GM19351 (cell line): ENCODE data around the gene CPAMD8.
"Not testable (repeated sequence)": the region's sequence is repeated elsewhere in the genome, so short reads cannot be mapped to it uniquely, and the experiment has no call there.

Source experiments
- ATAC-seq: cut with Tn5 transposase; IDR thresholded peaks from one replicate; pipeline ENCODE4 v1.9.1; 2021; ENCODE audit warnings: mild to moderate bottlenecking, moderate library complexity; ENCODE audit not compliant: unreplicated experiment

Gene CPAMD8

DNA sequence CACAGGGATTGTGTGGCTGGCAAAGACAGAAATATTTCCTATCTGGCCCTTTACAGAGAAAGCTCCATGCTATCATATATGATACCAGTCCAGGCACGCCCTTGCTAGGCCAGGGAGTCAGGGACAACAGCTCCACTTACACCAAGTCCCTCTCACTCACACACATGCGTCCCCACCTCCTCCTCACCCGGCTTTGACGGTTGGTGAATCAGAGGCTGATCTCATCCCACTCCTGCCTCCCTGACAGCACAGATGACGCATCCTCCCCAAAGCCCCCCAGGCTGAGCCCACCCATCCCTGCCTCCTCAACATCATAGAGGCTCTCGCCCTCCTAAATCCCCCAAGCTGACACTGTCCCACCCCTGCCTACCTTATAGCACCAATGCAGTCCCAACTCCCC, 75.1 kb downstream of the CPAMD8 start:
- no peak for ATAC-seq

DNA sequence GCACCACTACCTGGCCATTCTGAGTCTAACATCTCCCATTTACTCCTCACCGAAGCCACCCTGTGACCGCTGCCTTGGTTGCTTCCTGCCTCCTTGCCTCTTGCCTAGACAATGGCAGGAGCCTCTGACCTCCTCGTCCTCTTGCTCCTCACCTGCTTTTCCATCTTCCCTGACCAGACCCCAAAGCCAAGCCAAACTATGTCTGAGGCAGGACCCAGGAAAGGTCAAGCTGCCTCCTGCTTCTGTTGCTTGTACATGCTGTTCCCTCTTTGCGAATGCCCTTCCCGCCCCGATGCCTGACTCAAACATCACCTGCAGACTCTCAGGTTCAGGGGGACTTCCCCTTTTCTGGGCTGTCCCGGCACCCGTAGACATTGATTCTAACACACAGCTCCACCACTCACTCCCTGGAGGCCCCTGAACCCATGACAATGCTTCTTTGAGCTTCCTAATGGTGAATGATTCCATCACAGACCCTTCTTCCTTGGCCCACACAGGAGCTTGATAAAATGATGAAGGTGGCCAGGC, 77.0 kb downstream of the CPAMD8 start:
- no peak for ATAC-seq

DNA sequence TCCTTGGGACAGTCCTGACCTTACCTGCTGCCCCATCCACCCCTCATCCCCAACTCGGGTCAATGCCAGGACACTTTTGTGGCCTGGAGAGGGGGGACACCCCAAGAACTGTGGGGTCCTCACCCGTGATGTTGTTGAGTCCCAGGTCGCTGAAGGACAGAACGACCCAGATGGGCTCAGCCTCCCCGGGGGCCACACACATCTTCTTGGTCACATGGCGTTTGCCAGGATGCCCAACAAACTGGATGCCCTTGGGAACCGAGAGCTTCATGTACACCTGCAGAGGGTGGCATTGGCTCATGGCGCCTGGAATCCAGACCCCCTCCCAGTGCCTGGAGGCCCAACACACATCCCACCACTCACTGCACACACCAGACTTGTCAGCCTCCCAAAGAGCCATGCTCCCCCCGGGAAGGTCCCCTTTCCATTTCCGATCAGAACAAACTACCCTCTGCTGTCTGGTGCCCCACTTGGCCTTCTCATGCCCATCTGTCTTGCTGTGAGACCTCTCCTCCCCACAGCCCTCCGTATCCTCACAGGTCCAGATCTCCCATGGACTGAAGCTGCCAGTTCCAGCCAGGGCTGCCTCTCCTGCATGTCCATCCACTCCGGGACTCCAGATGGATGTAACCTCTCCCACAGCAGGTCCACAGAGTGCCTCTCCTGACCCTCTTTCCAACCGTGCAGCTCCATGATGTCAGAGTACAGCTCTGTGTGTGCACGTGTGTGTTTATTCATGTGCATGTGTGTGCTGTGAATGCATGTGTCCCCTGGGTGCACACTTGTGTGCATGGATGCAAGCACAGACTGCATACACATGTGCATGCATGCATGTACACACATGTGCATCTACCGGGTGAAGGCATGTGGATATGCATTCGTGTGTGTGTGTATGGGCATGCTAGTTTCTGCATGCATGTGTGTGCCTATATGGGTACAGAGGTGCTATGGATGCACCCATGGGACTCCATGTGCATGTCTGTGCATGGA, 79.4 kb downstream of the CPAMD8 start:
- ATAC-seq: no peak

DNA sequence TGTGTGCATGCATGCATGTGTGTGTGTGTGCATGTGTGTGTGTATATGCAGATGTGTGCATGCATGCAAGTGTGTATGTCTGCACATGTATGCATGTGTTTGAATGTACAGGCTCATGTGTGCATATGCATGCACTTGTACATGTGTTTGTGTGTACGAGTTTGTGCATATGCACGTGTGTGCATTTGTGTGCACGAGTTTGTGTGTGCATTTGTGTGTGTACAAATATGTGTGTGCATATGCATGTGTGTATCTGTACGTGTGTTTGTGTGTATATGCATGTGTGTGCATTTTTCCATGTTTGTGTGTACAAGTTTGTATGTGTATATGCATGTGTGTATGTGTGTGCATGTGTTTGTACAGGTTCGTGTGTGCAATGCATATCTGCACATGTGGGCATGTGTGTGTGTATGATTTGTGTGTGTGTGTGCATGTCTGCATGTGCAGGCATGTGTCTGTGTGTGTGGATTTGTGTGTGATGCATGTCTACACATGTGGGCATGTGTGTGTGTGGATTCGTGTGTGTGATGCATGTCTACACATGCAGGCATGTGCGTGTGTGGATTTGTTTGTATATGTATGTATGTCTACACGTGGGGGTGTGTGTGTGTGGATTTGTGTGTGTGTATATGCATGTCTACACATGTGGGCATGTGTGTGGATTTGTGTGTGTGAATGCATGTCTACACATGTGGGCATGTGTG, 80.7 kb downstream of the CPAMD8 start:
- ATAC-seq: no peak

DNA sequence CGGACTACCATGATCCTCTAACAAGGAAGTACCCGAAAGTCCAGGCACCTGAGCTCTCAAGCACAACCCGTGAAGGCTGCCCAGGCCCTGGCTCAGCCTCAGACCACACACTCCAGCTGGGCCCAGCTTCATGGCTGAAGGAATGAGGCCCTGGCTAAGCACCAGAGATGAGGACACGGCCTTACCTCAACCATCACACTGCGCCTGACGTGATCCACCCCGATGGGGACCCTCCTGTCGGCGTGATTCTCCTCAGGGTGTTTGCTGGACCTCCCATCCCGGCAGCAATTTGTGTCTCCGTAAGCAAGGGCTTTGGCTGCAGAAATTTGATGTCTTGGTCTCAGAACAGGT, 81.3 kb downstream of the CPAMD8 start:
- ATAC-seq: no peak

DNA sequence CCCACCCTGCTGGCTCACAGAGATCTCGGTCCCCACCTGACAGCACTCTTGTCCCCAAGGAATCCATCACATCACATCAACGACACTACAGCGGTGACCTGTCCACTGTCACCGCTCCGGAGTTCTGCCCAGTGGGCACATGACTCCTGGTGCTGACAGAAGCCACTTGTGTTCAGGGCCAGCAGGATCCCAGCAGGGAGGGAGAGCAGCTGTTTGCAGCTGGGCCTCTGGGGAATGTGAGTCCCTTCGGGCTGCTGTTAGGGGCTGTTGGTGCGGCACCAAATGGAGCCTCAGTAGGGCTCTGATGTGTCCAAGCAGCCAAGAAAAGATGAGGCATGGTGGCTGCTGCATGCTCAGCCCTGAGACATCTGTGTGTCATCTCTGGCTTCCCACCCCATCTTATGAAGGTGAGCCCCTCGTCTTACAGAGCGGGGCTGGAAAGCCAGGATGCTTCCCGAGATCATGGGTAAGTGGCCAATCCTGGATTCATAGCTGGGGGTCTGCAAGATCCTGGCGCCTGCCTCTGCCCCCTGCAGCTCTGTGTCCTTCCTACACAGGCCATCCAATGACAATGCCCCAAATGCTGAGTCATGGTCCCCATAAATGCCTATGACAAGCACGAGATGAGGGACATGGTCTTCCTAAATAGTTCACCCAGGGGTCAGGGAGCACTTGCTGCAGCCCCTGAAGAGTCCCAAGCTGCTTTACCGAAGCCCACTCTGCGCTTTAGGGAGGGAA, 81.8 kb downstream of the CPAMD8 start:
- no peak for ATAC-seq

DNA sequence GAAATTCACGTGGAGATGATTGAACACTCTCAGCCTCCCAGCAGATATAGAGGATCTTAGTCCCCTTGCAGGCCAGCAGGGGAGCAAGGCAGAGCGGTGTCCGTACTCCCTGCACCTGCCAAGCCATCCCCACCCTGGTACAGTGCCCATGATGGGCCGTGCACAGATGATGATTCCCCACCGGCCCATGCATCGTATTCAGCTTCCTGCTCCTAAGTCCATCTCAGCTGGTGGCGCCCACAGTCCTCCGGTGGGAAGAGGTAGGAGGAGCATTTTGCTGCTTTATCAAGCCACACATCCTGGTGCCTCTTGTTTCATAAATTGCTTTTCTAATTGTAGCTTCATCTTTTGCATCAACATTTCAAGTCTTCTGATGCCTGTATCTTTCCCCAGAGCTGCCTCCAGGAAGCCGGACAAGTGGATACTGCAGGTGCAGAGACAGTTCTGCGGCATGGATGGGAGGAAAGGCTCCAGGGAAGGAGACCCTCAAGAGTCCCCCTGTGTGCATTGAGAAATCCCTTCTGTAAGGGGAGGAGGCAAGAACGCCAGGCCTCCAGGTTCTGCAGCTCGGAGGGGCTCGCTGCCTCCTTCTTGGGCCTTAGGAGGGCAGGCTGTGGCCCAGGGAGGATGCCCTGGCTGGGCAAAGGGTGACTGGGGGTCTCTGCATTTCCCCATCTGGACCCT, 82.5 kb downstream of the CPAMD8 start:
- no peak for ATAC-seq

DNA sequence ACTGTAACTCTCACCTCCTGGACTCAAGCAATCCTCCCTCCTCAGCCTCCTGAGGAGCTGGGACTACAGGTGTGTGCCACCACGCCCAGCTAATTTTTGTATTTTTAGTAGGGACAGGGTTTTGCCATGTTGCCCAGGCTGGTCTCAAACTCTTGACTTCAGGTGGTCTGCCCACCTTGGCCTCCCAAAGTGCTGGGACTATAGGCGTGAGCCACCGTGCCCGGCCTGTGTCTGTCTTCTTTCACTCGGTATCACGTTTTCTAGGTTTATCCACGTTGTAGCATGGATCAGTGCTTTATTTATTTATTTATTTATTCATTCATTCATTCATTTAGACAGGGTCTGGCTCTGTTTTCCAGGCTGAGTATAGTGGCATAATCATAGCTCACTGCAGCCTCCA, 83.5 kb downstream of the CPAMD8 start:
- ATAC-seq: not testable (repeated sequence)

DNA sequence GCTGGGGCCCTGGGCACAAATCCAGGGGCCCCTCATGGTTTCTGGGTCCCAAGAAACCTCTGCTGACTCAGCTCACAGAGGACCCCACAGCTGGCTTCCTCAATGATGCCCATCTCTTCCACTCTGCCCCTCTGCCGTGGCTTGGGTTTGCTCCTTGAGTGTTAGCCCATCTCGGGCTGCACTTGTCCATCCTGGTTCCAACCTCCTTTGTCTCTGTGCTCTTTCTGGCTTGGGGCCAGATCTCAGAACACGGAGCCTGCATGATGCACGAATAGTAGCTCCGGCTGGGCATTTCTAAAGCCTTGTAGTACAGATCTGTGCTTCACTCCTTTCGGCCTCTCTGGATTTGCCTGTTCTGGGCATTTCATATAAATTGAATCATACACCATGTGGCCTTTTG, 84.0 kb downstream of the CPAMD8 start:
- no peak for ATAC-seq

DNA sequence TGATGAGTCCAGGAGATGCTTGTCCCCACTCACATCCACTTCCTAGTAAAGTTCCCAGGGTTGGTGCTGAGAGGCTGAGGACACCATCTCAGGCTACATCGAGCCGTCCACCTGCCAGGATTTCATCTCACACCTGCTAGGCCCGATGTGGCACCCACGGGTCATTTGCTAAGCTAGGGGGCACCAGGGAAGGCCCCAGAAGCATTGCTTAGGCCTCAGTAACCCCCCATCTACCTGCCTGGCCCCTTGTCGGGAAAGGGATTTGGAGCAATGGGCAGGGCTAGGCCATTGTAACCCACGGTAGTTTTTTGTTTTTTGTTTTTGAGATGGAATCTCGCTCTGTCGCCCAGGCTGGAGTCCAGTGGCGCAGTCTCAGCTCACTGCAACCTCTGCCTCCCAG, 86.0 kb downstream of the CPAMD8 start:
- no peak for ATAC-seq

DNA sequence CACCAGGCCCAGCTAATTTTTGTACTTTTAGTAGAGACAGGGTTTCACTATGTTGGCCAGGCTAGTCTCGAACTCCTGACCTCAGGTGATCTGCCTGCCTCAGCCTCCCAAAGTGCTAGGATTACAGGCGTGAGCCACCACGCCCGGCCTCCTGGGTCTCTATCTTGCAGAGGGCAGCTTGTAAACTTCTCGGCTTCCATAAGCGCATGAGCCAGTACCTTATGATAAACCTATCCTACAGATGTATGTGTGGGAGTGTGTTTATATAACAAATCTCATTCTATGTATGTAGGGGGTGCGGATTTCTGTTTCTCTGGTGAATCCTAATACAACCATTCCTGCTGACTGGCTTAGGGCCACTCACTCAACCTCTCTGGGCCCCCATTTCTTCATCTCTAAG, 86.5 kb downstream of the CPAMD8 start:
- not testable (repeated sequence) for ATAC-seq

DNA sequence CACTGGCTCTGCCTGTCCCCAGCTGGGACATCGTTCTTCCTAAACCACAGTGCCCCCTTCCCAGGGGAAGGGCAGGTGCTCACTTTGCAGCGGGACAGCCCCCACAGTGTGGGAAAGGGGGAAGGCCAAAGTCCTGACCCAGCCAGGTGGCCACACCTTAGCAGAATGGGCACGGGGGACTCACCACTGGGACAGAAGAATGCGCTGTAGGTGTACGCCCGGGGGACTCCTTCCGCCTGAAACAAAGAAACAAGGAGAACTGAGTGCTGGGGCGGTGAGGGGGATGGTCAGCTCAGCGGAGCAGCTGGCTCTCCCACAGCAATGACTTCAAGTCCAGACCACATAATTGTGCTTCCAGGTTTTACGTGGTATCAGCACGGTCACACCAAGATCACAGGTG, 88.4 kb downstream of the CPAMD8 start:
- ATAC-seq: no peak

DNA sequence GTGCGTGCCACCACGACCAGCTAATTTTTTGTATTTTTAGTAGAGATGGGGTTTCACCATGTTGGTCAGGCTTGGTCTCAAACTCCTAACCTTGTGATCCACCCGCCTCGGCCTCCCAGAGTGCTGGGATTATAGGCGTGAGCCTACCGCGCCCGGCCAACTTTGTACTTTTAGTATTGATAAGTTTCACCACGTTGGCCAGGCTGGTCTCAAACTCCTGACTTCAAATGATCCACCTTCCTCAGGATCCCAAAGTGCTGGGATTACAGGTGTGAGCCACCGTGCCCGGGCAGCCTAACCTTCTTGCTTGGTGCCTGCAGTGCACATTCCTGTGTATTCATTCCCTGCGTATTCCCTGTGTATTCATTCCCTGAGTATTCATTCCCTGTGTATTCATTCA, 88.8 kb downstream of the CPAMD8 start:
- not testable (repeated sequence) for ATAC-seq

DNA sequence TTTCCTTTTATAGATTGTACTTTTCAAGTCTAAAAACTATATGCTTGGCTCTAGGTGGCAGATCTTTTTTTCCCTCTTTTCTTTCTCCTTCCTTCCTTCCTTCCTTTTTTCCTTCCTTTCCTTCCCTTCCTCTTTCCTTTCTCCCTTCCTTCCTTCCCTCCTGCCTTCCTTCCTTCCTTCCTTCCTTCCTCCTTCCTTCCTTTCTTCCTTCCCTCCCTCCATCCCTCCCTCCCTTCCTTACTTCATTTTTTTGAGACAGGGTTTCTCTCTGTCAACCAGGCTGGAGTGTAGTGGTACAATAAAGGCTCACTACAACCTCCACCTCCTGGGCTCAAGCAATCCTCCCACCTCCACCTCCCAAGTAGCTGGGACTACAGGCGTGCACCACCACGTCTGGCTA, 89.7 kb downstream of the CPAMD8 start:
- ATAC-seq: no peak

DNA sequence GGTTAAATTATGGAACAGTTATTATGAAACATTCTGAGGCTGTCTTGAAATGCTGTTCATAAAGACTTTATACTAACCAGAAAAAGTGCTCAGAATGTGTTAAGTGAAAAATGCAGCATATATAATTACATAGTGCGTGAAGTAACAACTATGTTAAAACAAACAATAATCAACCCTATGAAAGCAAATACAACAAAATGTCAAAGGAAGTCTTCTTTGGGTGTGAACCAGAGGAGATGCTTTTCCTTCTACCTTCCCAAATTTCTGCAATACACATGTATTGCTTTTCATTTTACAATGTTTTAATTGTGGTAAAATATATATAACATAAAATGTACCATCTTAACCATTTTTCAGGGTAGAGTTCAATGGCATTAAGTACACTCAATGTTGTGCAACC, 92.1 kb downstream of the CPAMD8 start:
- no peak for ATAC-seq

DNA sequence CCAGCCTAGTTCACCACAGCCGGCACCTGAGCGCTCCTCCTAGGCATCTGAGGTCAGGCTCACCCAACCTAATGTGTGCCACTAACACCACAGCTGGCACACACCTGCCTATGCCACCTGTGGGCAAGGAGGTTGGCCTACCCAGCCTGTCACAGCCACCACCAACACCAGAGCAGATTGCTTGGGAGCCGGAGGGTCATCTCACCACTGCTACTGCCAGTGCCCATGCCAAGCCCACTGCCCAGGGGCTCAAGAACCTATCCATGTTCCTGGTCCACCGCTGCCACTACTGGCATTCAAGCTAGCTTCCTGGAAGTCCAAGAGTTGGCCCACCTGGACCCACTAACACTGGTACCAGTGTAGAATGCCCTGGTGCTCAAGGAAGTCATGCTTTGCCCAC, 95.3 kb downstream of the CPAMD8 start:
- no peak for ATAC-seq

DNA sequence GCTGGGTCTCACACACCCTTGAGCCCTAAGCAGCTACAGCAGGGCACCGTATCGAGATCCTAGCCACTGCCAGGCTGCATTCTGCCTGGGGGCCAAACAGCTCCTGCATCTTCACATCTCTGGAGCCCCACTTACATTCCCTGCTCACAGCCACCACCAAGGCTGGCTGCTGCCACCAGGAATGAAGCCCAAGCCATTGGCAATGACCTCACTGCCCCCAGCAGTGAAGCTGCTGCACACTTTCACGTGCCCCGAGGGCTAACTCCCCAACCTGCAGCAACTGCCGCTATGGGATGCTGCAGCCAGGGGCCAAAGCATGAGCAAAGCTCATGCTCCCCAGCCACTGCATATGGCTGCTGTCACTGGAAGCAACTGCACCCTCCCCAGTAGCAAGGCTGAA, 95.9 kb downstream of the CPAMD8 start:
- no peak for ATAC-seq

DNA sequence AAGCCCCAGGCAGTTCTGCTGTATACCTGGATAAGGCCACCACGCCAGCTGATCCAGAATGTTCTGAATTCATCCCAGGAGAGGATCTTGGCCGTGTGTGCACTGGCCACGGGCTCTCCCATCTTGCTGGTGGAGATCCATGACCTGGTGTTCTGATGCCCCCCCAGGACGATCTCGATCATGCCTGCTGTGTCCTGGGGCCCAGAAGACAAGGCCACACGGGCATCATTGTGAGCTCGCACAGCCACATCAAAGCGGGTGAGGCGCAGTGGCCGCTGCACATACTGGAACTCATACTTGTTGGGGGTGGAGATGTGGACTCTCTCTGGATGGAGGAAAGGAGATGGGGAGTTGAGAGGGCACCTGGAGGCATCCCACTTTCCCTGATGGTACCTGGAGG, 97.7 kb downstream of the CPAMD8 start:
- ATAC-seq: no peak

DNA sequence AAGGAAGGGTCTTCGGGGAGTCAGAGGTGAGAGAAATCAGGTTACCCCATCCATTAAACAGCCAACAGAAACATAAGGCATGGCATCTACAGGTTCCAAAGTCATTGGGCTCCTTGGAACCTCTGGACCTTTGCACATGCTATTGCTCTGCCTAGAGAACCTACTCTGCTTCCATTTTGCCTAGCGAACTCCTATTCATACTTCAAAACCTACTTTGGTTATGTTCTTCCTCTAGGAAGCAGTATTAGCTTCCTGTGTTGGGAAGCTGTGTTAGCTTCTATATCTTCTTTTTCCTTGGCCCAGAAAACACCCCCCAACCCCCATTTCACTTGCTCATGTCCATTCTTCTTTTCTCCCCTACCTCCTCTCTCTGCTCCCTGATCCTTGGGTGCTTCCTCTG, 98.3 kb downstream of the CPAMD8 start:
- ATAC-seq: no peak

DNA sequence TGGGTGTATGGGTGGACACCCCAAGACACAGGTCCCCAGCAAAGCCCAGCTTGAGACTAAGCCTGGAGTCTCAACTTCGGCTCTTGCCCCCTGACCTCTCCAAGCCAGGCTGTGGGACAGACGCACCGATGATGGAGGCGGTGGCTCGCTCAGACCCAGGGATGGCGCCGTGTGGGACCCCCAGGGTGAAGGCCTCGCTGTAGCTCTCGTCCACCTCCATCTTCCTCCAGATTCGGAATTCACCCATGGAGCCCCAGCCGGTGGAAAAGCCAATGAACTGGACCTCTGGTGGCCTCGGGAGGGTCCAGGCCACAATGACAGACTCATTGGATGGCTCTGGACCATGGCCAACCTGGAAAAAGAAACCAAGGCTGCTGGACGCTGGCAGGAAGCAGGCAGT, 98.7 kb downstream of the CPAMD8 start:
- ATAC-seq: no peak

DNA sequence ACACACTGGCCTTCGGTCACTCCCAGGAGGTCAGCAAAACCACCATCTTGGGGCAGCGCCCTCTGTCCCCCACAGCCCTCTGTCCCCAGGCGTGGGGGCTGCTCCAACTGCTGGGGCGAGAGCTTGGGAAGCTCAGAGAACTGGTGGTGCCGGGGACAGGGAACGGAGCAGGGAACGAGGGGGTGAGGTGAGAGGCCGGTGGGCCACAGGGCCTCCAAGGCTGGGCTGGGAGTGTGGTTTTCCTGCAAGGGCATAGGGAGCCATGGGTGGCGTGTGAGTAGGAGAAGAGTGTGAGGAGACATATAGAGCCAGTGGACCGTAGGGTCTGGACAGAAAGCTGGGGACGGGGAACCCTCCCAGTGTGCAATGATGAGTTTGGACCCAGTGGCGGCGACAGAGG, 103.7 kb downstream of the CPAMD8 start:
- no peak for ATAC-seq
